HCT116 (cell line): ENCODE measurements around the gene OR2A12. TPM values are rescaled to one million over a fixed set of nuclear protein-coding genes. Genes with fewer than 3 reads are reported as not detected.

Experiments used
- ATAC-seq: fragments of 200-7000 bp; cut with Tn5 transposase; 2 replicates; pipeline ENCODE4 v1.9.1; 2020; ENCODE audit warnings: mild to moderate bottlenecking, moderate library complexity
- BruUV-seq: library from RNA; stranded (reverse); fragments of 400-500 nt; replicated peaks from 2 replicates; lab custom pipeline; 2021; lab: Mats Ljungman, UMichigan
- CTCF ChIA-PET: fragments of 300-600 bp; sonication (Branson Sonifier 250); formaldehyde crosslinking; loops from one replicate; lab custom pipeline; 2021; ENCODE audit warnings: antibody characterized with exemption; lab: Charles Lee
- POLR2A ChIA-PET: fragments of 300-600, 350-600 bp; sonication (Branson Sonifier 250); formaldehyde crosslinking; loops from one replicate; lab custom pipeline; 2021; ENCODE audit warnings: antibody characterized with exemption; lab: Charles Lee
- RAD21 ChIA-PET, 2 experiments: fragments of 300-600 bp; sonication (Branson Sonifier 250); formaldehyde crosslinking; loops; one replicate each; lab custom pipeline; 2023; ENCODE audit warnings: low total read pairs in 2 of 2; ENCODE audit not compliant: uncharacterized antibody in 2 of 2, unreplicated experiment in 2 of 2, low non-redundant PET in 1 of 2; lab: Charles Lee
- DNase-seq: peaks from one replicate; pipeline ENCODE4 v3.0.0-alpha.2; 2010; ENCODE audit warnings: low read depth, low spot score
- H2AFZ ChIP-seq: fragments of 200-600 bp; shearing (Covaris generic), sonication (generic); 2 replicates; pipeline ENCODE4 v1.6.1; 2017; ENCODE audit warnings: low read depth, mixed run types, mixed read lengths, antibody characterized with exemption, low read length; ENCODE audit not compliant: poor library complexity, severe bottlenecking
- H3K27ac ChIP-seq: 2 replicates; pipeline ENCODE4 v1.5.1; 2012; ENCODE audit warnings: low read depth, low read length
- H3K27me3 ChIP-seq: fragments of 200-600 bp; sonication (generic); 2 replicates; pipeline ENCODE4 v1.6.1; 2016; ENCODE audit warnings: mixed run types, low read length, mixed read lengths; ENCODE audit not compliant: insufficient read depth
- H3K36me3 ChIP-seq, 2 experiments: fragments of 200-500 bp in 1 of 2; fragments of 200-600 bp in 1 of 2; sonication (Bioruptor generic) in 1 of 2; sonication (generic) in 1 of 2; 2 replicates each; pipeline versions ENCODE4 v1.5.1 to v1.6.1; 2014 to 2016; ENCODE audit warnings: low read length in 2 of 2, inconsistent platforms in 1 of 2, mixed read lengths in 1 of 2, mixed run types in 1 of 2; ENCODE audit not compliant: insufficient read depth in 2 of 2, control insufficient read depth in 1 of 2
- H3K4me1 ChIP-seq, 2 experiments: fragments of 200-600 bp in 1 of 2; sonication (generic) in 1 of 2; 2 replicates each; pipeline versions ENCODE4 v1.5.1 to v1.6.1; 2012 to 2017; ENCODE audit warnings: low read length in 2 of 2, inconsistent platforms in 1 of 2, mild to moderate bottlenecking in 1 of 2, mixed read lengths in 1 of 2, mixed run types in 1 of 2, moderate library complexity in 1 of 2; ENCODE audit not compliant: insufficient read depth in 2 of 2, control insufficient read depth in 1 of 2
- H3K4me2 ChIP-seq: fragments of 200-600 bp; sonication (generic); 2 replicates; pipeline ENCODE4 v1.6.1; 2017; ENCODE audit warnings: mixed run types, low read length, mixed read lengths
- H3K4me3 ChIP-seq, 2 experiments: fragments of 200-600 bp in 1 of 2; sonication (generic) in 1 of 2; replicated peaks in 1 of 2; 2 replicates each; pipeline ENCODE4 v1.5.1; 2011 to 2016; ENCODE audit warnings: low read length in 2 of 2, control low read depth in 1 of 2, low read depth in 1 of 2, mild to moderate bottlenecking in 1 of 2, mixed read lengths in 1 of 2, mixed run types in 1 of 2
- H3K79me2 ChIP-seq: fragments of 200-600 bp; sonication (generic); 2 replicates; pipeline ENCODE4 v1.6.1; 2017; ENCODE audit warnings: mild to moderate bottlenecking, mixed run types, low read length, moderate library complexity, mixed read lengths; ENCODE audit not compliant: insufficient read depth
- H3K9ac ChIP-seq: fragments of 200-600 bp; sonication (generic); 2 replicates; pipeline ENCODE4 v1.6.1; 2016; ENCODE audit warnings: low read length, mixed read lengths
- H3K9me2 ChIP-seq: fragments of 200-600 bp; sonication (generic), shearing (Covaris generic); 2 replicates; pipeline ENCODE4 v1.6.1; 2017; ENCODE audit warnings: mixed run types, mild to moderate bottlenecking, moderate library complexity; ENCODE audit not compliant: insufficient read depth
- H3K9me3 ChIP-seq, 2 experiments: fragments of 200-500 bp in 1 of 2; fragments of 200-600 bp in 1 of 2; sonication (Bioruptor generic) in 1 of 2; sonication (generic) in 1 of 2; 2 replicates each; pipeline ENCODE4 v1.6.1; 2014 to 2017; ENCODE audit warnings: low read length in 2 of 2, mixed read lengths in 2 of 2, inconsistent platforms in 1 of 2, low read depth in 1 of 2, mild to moderate bottlenecking in 1 of 2, mixed run types in 1 of 2, moderate library complexity in 1 of 2; ENCODE audit not compliant: control insufficient read depth in 1 of 2, insufficient read depth in 1 of 2
- H4K20me1 ChIP-seq: fragments of 200-600 bp; sonication (generic), shearing (Covaris generic); 2 replicates; pipeline ENCODE4 v1.6.1; 2017; ENCODE audit warnings: mixed run types, mild to moderate bottlenecking, moderate library complexity; ENCODE audit not compliant: insufficient read depth
- ATF3 ChIP-seq: IDR thresholded peaks from 2 replicates; pipeline ENCODE4 v1.6.1; 2012
- CEBPB ChIP-seq: IDR thresholded peaks from 2 replicates; pipeline ENCODE4 v1.6.1; 2012; ENCODE audit warnings: low read depth
- CTCF ChIP-seq, 3 experiments: fragments of 200-600 bp in 1 of 3; sonication (generic) in 1 of 3; IDR thresholded peaks in 2 of 3; conservative IDR thresholded peaks in 1 of 3; 2 replicates each; pipeline ENCODE4 v1.5.1; 2012 to 2017; ENCODE audit warnings: low read depth in 2 of 3, low read length in 2 of 3, antibody characterized with exemption in 1 of 3, borderline replicate concordance in 1 of 3, control low read depth in 1 of 3, mild to moderate bottlenecking in 1 of 3, mixed read lengths in 1 of 3, mixed run types in 1 of 3, moderate library complexity in 1 of 3; ENCODE audit not compliant: insufficient read depth in 1 of 3
- ELF1 ChIP-seq: IDR thresholded peaks from 2 replicates; pipeline ENCODE4 v1.6.1; 2012; ENCODE audit warnings: low read depth, borderline replicate concordance
- FOSL1 ChIP-seq: IDR thresholded peaks from 2 replicates; pipeline ENCODE4 v1.6.1; 2012; ENCODE audit warnings: low read depth
- MAX ChIP-seq: IDR thresholded peaks from 2 replicates; pipeline ENCODE4 v1.6.1; 2012
- POLR2A ChIP-seq: IDR thresholded peaks from 2 replicates; pipeline ENCODE4 v1.7.0; 2011; ENCODE audit warnings: borderline replicate concordance; ENCODE audit not compliant: insufficient read depth, insufficient read length; ENCODE audit errors: extremely low read depth
- POLR2AphosphoS5 ChIP-seq: IDR thresholded peaks from 2 replicates; pipeline ENCODE4 v1.6.1; 2011; ENCODE audit warnings: mild to moderate bottlenecking, low read depth, low read length, moderate library complexity
- RAD21 ChIP-seq: IDR thresholded peaks from 2 replicates; pipeline ENCODE4 v1.6.1; 2012; ENCODE audit warnings: low read depth, mild to moderate bottlenecking
- SIN3A ChIP-seq: IDR thresholded peaks from 2 replicates; pipeline ENCODE4 v1.6.1; 2012; ENCODE audit warnings: low read depth
- SP1 ChIP-seq: IDR thresholded peaks from 2 replicates; pipeline ENCODE4 v1.6.1; 2012; ENCODE audit warnings: low read depth
- TCF7L2 ChIP-seq: IDR thresholded peaks from 2 replicates; pipeline ENCODE4 v1.7.0; 2011; ENCODE audit warnings: borderline replicate concordance, inconsistent platforms; ENCODE audit not compliant: insufficient read depth, insufficient read length; ENCODE audit errors: extremely low read depth
- ZBTB33 ChIP-seq: IDR thresholded peaks from 2 replicates; pipeline ENCODE4 v1.6.1; 2011; ENCODE audit warnings: mild to moderate bottlenecking, low read length, moderate library complexity; ENCODE audit not compliant: insufficient replicate concordance; ENCODE audit errors: extremely low read depth
- intact Hi-C: fragments of 100-400 bp; cut with micrococcal nuclease; formaldehyde crosslinking; loops from 2 replicates; pipeline ENCODE4 v1.10.0; 2022
- total RNA-seq: library from RNA; stranded (reverse); gene quantifications from one replicate; pipeline ENCODE4 v1.2.1, GENCODE V29; 2021; ENCODE audit not compliant: unreplicated experiment

Gene OR2A12
- total RNA-seq, 1 experiment from 2014 or later = not detected

GRCh38 chr7:144134116-144134515 is 48.0 kb downstream of the OR2A12 start:
- Histone ChIP-seq H3K79me2 (no peaks in the 10 kb centered on the region), H3K4me3 (no peak overlapping the region), H3K4me1 (no peaks in the 10 kb centered on the region), H4K20me1 (no peaks in the 10 kb centered on the region), H3K4me2 (no peak overlapping the region), H2AFZ (no peak overlapping the region), H3K9ac (no peak overlapping the region), H3K9me3 (no peaks in the 10 kb centered on the region), H3K9me2 (no peaks in the 10 kb centered on the region), H3K27me3 (no peaks in the 10 kb centered on the region), H3K36me3 (no peaks in the 10 kb centered on the region), H3K27ac (no peak overlapping the region)
- ChIA-PET CTCF (no interaction called here), POLR2A (no interaction called here), RAD21 (no interaction called here)
- DNase-seq = no peak
- intact Hi-C loops = no loop called here
- TF ChIP-seq POLR2AphosphoS5 (no peak), ATF3 (no peak), RAD21 (no peak)
- no peak for ATAC-seq
- no TSS peak for BruUV-seq

GRCh38 chr7:144137501-144137900 is 51.4 kb downstream of the OR2A12 start:
- H3K79me2 ChIP-seq = no peaks in the 10 kb centered on the region
- ChIA-PET CTCF (interaction anchor here (3.5 kb wide), 1 partner anchor 10 kb away, joined by 18 read pairs; no protein-coding TSS in a partner anchor), POLR2A (no interaction called here), RAD21 (no interaction called here)
- H3K9me3 ChIP-seq = no peaks in the 10 kb centered on the region
- H2AFZ ChIP-seq = no peak overlapping the region
- no peaks in the 10 kb centered on the region for H3K4me1 ChIP-seq
- no peak for ATAC-seq
- H3K27ac ChIP-seq = no peak overlapping the region
- H3K9me2 ChIP-seq = no peaks in the 10 kb centered on the region
- no peaks in the 10 kb centered on the region for H4K20me1 ChIP-seq
- no peaks in the 10 kb centered on the region for H3K36me3 ChIP-seq
- BruUV-seq = no TSS peak
- no peak for TF ChIP-seq POLR2AphosphoS5
- no peak for TF ChIP-seq CEBPB
- no peak for TF ChIP-seq ELF1
- no peak for TF ChIP-seq MAX
- TF ChIP-seq ZBTB33 = no peak
- TF ChIP-seq SIN3A = no peak
- no peak for TF ChIP-seq SP1
- TF ChIP-seq FOSL1 = no peak
- no peak for TF ChIP-seq ATF3
- no peak for TF ChIP-seq POLR2A
- no peak for TF ChIP-seq CTCF (IDR thresholded peaks at IDR 0.05 in 2 of 3, conservative IDR thresholded peaks at IDR 0.05 in 1 of 3; ENCODE audit: borderline replicate concordance in 1 of 3, insufficient read depth in 1 of 3, low read depth in 2 of 3, low read length in 2 of 3)
- TF ChIP-seq TCF7L2 = no peak
- H3K4me2 ChIP-seq = no peak overlapping the region
- intact Hi-C loops = no loop called here
- H3K27me3 ChIP-seq = no peaks in the 10 kb centered on the region
- H3K9ac ChIP-seq = no peak overlapping the region
- no peak overlapping the region for H3K4me3 ChIP-seq
- no peak for DNase-seq
